Measurements from ENCODE around the gene ARHGAP26.

The ARHGAP26 gene

DNA sequence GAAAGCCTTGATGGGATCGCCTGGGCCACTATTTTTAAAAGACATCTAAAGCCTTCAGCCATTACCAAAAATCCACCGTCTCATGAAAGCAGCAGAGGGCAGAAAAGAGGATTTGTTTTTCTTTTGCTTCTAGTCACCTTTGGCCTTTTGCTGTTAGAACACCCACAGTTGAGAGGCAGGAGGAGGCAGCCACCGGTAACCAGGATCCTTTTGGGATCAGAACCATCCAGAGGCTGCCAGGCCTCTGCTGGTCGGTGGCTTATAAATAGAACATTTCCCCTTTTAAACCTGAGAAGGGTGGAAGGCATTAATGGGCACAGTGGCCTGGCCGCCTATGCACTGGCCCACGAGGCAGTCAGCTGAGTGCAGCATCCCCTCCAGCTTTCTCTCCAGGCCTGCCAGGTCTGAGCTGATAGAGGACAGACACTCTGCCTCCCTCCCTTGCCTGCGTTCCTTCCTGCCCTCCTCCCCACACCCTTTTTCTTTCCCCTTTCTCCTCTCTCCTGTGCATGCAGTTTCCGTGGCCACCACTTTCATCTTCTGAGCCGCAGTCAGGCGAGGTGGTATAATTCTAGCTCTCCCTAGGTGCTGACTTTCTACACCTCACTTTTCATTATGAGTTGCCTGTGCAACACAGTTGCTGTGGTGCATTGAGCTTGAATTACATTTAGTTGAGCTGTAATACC is 253.4 kb downstream of the ARHGAP26 start:
- Histone ChIP-seq H3K27ac (ENCODE audit: low read depth, low read length) (no peak overlapping the region), H3K36me3 (ENCODE audit: insufficient read depth, low read length) (no peaks in the 10 kb centered on the region), H3K79me2 (ENCODE audit: control insufficient read depth, insufficient read depth, low read length, unreplicated experiment) (no peaks in the 10 kb centered on the region), H2AFZ (ENCODE audit: low read length, unreplicated experiment) (no peak overlapping the region), H3K4me1 (ENCODE audit: control insufficient read depth, insufficient read depth, low read length, unreplicated experiment) (peaks cover 10% of the 10 kb centered on the region), H3K4me3 (ENCODE audit: low read depth, low read length) (no peak overlapping the region), H3K27me3 (ENCODE audit: insufficient read depth, low read length) (no peaks in the 10 kb centered on the region)

DNA sequence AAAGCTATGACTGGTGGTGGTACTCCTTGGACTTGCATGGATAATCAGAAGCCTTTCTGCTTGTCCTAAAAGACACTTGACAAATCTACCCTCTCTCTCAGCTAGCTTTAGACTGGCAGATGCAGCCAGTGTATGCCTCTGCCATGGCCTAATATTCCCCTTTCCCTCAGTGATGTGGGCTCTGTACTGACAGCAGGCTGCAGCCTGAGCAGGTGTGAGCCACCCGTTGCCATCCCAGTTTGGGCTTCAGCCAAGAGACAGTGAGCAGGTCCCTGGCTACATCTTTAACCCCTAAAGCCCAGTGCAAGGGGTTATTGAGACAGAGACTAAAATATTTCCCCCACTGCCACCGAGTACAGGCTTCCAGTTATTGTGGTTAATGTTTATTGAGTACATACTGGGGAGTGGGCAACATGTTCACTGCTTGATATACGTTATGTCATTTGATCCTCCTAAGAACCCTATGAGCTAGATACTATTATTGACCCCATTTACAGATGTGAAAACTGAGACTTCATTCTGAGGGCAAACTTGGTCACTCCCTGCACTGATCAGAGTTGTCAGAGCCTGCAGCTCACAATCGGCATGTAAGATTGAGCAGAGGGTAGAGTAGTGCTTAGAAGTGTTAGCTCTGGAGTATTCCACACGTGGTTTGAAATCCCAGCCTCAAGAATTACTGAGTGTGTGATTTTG is 254.2 kb downstream of the ARHGAP26 start:
- H3K27me3 ChIP-seq (ENCODE audit: insufficient read depth, low read length): no peaks in the 10 kb centered on the region
- no peaks in the 10 kb centered on the region for H3K36me3 ChIP-seq (ENCODE audit: insufficient read depth, low read length)
- H2AFZ ChIP-seq (ENCODE audit: low read length, unreplicated experiment): no peak overlapping the region
- H3K27ac ChIP-seq (ENCODE audit: low read depth, low read length): no peak overlapping the region
- H3K4me1 ChIP-seq (ENCODE audit: control insufficient read depth, insufficient read depth, low read length, unreplicated experiment): peaks cover 10% of the 10 kb centered on the region
- no peaks in the 10 kb centered on the region for H3K79me2 ChIP-seq (ENCODE audit: control insufficient read depth, insufficient read depth, low read length, unreplicated experiment)
- no peak overlapping the region for H3K4me3 ChIP-seq (ENCODE audit: low read depth, low read length)

DNA sequence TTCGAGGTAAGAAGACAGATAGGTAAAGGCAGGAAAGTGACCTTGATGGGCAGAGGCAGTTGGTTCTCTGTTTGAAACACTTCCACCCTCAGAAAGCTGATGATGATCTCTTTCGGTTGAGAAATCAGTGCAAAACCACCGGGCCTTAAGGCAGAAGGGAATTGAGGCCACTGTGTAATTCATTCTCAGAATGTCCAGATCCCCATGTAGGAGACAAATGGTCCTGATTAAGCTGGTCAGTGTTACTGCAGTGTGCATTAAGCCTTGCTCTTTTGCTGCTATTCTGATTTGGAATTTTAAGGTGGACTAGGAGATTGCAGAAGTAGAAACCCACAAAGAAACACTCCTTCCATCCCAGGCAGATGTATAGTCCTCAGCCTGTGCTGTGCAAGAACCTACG is 255.2 kb downstream of the ARHGAP26 start:
- no peak overlapping the region for H2AFZ ChIP-seq (ENCODE audit: low read length, unreplicated experiment)
- peaks cover 10% of the 10 kb centered on the region for H3K4me1 ChIP-seq (ENCODE audit: control insufficient read depth, insufficient read depth, low read length, unreplicated experiment)
- H3K36me3 ChIP-seq (ENCODE audit: insufficient read depth, low read length): no peaks in the 10 kb centered on the region
- no peaks in the 10 kb centered on the region for H3K79me2 ChIP-seq (ENCODE audit: control insufficient read depth, insufficient read depth, low read length, unreplicated experiment)
- no peak overlapping the region for H3K27ac ChIP-seq (ENCODE audit: low read depth, low read length)
- no peaks in the 10 kb centered on the region for H3K27me3 ChIP-seq (ENCODE audit: insufficient read depth, low read length)
- H3K4me3 ChIP-seq (ENCODE audit: low read depth, low read length): no peak overlapping the region

DNA sequence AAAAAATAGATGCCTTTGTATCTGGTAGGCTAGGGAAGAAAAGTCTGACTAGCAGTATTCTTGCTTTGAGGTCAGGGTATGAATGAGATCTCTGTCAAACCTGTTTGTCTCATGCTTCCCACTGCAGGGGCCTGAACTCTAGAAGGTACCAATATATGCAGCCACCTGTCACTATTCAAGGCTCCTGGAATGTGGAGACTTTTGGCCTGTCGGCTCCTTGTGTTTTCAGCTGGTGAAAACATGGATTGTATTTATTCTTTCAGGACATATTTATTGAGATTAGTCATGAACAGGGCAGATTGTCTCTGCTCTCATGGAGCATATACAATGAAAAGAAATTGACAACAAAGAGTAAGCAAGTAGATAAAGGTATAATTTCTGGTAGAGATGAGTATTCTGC is 255.8 kb downstream of the ARHGAP26 start:
- H3K36me3 ChIP-seq (ENCODE audit: insufficient read depth, low read length): no peaks in the 10 kb centered on the region
- peaks cover 10% of the 10 kb centered on the region for H3K4me1 ChIP-seq (ENCODE audit: control insufficient read depth, insufficient read depth, low read length, unreplicated experiment)
- H3K27ac ChIP-seq (ENCODE audit: low read depth, low read length): no peak overlapping the region
- no peak overlapping the region for H3K4me3 ChIP-seq (ENCODE audit: low read depth, low read length)
- no peak overlapping the region for H2AFZ ChIP-seq (ENCODE audit: low read length, unreplicated experiment)
- H3K27me3 ChIP-seq (ENCODE audit: insufficient read depth, low read length): no peaks in the 10 kb centered on the region
- no peaks in the 10 kb centered on the region for H3K79me2 ChIP-seq (ENCODE audit: control insufficient read depth, insufficient read depth, low read length, unreplicated experiment)

DNA sequence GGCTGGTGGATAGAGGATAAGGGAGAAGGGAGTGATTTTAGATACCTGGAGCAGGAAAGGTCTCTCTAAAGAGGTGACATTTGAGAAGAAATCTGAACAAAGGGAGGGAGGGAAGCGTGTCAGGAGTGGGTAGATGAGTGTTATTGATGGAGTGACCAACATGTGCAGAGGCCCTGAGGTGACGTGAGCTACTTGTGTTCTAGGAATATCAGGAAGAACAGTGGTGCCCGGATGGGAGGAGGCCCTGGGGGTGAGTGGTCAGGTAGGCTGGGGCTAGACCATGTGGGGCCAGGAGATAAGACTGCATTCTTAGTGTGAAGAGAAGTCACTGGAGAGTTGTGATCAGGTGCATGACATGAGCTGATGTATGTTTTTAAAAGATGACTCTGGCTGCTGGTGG is 256.2 kb downstream of the ARHGAP26 start:
- H3K27ac ChIP-seq (ENCODE audit: low read depth, low read length): no peak overlapping the region
- H3K4me3 ChIP-seq (ENCODE audit: low read depth, low read length): no peak overlapping the region
- H3K4me1 ChIP-seq (ENCODE audit: control insufficient read depth, insufficient read depth, low read length, unreplicated experiment): peaks cover 10% of the 10 kb centered on the region

DNA sequence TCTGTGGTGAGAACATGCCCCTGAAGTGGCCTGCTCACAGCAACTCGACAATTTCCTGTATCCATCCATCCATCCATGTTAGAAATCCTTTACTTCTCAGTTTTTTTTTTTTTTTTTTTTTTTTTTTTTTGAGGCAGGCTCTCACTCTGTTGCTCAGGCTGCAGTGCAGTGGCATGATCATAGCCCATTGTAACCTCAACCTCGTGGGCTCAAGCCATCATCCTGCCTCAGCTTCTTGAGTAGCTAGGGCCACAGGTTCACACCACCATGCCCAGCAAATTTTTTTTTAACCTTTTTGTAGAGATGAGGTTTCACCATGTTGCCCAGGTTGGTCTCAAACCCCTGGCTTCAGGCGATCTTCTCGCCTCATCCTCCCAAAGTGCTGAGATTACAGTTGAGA is 259.1 kb downstream of the ARHGAP26 start:
- Histone ChIP-seq H3K4me3 (ENCODE audit: low read depth, low read length) (no peak overlapping the region), H3K36me3 (ENCODE audit: insufficient read depth, low read length) (no peaks in the 10 kb centered on the region), H3K27ac (ENCODE audit: low read depth, low read length) (no peak overlapping the region), H2AFZ (ENCODE audit: low read length, unreplicated experiment) (no peak overlapping the region), H3K4me1 (ENCODE audit: control insufficient read depth, insufficient read depth, low read length, unreplicated experiment) (peaks cover 11% of the 10 kb centered on the region), H3K27me3 (ENCODE audit: insufficient read depth, low read length) (no peaks in the 10 kb centered on the region), H3K79me2 (ENCODE audit: control insufficient read depth, insufficient read depth, low read length, unreplicated experiment) (no peaks in the 10 kb centered on the region)

More for the DNA sequence above, 256.2 kb downstream of the ARHGAP26 start:
- no peaks in the 10 kb centered on the region for H3K27me3 ChIP-seq (ENCODE audit: insufficient read depth, low read length)
- no peaks in the 10 kb centered on the region for H3K36me3 ChIP-seq (ENCODE audit: insufficient read depth, low read length)
- H2AFZ ChIP-seq (ENCODE audit: low read length, unreplicated experiment): no peak overlapping the region
- no peaks in the 10 kb centered on the region for H3K79me2 ChIP-seq (ENCODE audit: control insufficient read depth, insufficient read depth, low read length, unreplicated experiment)

DNA sequence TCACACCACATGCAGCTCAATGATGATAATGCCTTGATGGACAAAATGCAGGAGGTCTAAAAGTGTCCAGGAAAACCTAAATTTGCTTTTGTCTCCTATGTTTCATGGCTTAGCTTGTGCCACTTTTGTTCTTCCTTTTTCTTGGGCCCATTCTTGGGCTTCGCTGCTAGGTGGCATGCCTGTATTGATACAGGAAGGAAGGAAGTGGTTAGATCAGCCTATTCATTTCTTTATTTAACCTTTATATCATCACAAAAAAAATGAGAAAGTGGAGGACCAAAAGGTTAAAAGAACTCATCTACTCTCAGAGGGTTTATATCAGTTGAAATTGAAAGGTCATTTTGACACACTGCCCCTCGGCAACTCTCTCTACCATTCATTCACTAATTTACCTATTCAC is 260.2 kb downstream of the ARHGAP26 start:
- no peak overlapping the region for H3K27ac ChIP-seq (ENCODE audit: low read depth, low read length)
- peaks cover 12% of the 10 kb centered on the region for H3K4me1 ChIP-seq (ENCODE audit: control insufficient read depth, insufficient read depth, low read length, unreplicated experiment)
- no peaks in the 10 kb centered on the region for H3K27me3 ChIP-seq (ENCODE audit: insufficient read depth, low read length)
- no peaks in the 10 kb centered on the region for H3K79me2 ChIP-seq (ENCODE audit: control insufficient read depth, insufficient read depth, low read length, unreplicated experiment)
- H3K36me3 ChIP-seq (ENCODE audit: insufficient read depth, low read length): peaks cover 6% of the 10 kb centered on the region; the same call in 1 of the 2 replicates
- no peak overlapping the region for H2AFZ ChIP-seq (ENCODE audit: low read length, unreplicated experiment)
- H3K4me3 ChIP-seq (ENCODE audit: low read depth, low read length): no peak overlapping the region

DNA sequence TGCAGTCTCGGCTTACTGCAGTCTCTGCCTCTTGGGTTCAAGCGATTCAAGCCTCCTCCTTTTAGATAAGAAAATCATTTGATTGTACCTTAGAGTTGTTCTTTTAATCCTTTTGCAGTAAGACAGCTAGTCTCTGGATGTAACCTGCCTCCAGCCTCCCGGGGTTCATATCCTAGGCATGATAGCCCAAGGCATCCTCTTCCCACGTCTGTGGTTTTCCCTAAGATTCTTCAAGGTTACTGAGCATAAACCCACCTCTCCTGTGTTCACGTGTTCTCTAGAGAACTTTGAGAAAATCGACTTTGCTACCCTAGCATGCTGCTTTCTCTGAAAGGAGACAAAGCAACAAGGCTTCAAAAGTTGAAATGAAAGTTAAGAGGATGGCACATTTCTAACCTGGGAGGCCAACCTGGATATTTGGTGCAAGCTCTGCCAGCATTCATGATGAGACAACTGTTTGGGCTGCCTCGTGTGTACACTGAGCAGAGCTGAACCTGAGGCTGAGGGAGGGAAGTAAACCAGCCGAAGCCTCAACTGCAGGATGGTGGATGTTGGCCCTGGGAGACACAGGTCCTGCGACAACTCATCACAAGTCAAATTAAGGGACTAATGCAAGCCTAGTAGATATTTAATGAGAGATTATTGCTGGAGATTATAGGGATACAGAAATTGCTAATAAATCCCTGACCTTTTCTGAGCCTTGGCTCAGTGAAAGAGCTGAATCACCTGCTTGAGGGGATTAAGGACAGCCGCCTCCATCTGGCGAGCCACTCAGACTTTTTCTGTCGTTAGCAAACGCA is 261.8 kb downstream of the ARHGAP26 start:
- Histone ChIP-seq H3K79me2 (ENCODE audit: control insufficient read depth, insufficient read depth, low read length, unreplicated experiment) (no peaks in the 10 kb centered on the region), H2AFZ (ENCODE audit: low read length, unreplicated experiment) (no peak overlapping the region), H3K4me1 (ENCODE audit: control insufficient read depth, insufficient read depth, low read length, unreplicated experiment) (peaks cover 12% of the 10 kb centered on the region), H3K27ac (ENCODE audit: low read depth, low read length) (no peak overlapping the region), H3K4me3 (ENCODE audit: low read depth, low read length) (no peak overlapping the region), H3K36me3 (ENCODE audit: insufficient read depth, low read length) (peaks cover 6% of the 10 kb centered on the region; the same call in 1 of the 2 replicates), H3K27me3 (ENCODE audit: insufficient read depth, low read length) (no peaks in the 10 kb centered on the region)

DNA sequence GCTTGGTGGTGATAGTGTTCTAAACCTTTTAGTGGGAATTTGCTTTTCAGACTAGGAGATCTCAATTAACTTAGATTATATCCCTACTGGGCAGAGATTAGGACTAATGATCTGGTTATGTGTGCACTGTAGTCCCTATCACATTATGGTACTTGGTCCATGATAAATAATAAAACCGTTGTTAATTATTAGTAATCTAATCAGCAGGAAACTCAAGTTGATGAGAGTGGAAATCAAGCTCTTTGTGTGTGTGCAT is 262.3 kb downstream of the ARHGAP26 start:
- no peak overlapping the region for H3K4me3 ChIP-seq (ENCODE audit: low read depth, low read length)
- H2AFZ ChIP-seq (ENCODE audit: low read length, unreplicated experiment): no peak overlapping the region
- H3K27ac ChIP-seq (ENCODE audit: low read depth, low read length): no peak overlapping the region
- peaks cover 12% of the 10 kb centered on the region for H3K4me1 ChIP-seq (ENCODE audit: control insufficient read depth, insufficient read depth, low read length, unreplicated experiment)
- peaks cover 6% of the 10 kb centered on the region; the same call in 1 of the 2 replicates for H3K36me3 ChIP-seq (ENCODE audit: insufficient read depth, low read length)
- H3K79me2 ChIP-seq (ENCODE audit: control insufficient read depth, insufficient read depth, low read length, unreplicated experiment): no peaks in the 10 kb centered on the region
- no peaks in the 10 kb centered on the region for H3K27me3 ChIP-seq (ENCODE audit: insufficient read depth, low read length)

DNA sequence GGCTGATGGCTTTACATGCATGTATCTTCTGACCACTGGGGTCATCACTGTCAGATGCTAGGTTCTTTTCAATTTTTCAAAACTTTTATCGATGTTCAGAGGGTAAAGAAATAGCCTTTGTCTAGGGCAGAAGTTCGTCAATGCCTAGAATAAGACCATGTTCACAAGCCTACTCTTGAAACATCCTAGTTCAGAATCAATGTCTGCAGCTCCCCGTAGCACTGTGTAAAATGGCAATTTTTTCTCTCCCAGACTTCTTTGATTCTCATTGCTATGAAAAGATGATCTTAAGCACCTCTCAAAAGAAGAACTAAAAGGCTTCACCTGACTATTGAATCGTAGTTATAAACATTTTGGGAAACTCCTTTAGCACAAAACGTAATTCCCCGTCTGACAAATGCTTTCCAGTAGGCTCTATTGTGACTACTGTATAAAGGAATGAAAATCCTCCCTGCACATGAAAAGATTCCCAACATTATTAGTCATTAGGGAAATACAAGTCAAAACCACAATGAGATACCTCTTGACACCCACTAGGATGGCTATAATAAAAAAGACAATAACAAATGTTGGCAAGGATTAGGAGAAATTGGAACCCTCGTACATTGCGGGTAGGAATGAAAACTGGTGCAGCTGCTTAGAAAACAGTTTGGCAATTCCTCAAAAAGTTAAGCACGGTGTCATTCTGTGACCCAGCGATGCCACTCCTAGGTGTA is 263.5 kb downstream of the ARHGAP26 start:
- peaks cover 6% of the 10 kb centered on the region; the same call in 1 of the 2 replicates for H3K36me3 ChIP-seq (ENCODE audit: insufficient read depth, low read length)
- peak overlapping the region; percentile 62; the same call in 1 of the 2 replicates for H3K27ac ChIP-seq (ENCODE audit: low read depth, low read length)
- H2AFZ ChIP-seq (ENCODE audit: low read length, unreplicated experiment): no peak overlapping the region
- peaks cover 12% of the 10 kb centered on the region for H3K4me1 ChIP-seq (ENCODE audit: control insufficient read depth, insufficient read depth, low read length, unreplicated experiment)
- H3K27me3 ChIP-seq (ENCODE audit: insufficient read depth, low read length): no peaks in the 10 kb centered on the region
- no peaks in the 10 kb centered on the region for H3K79me2 ChIP-seq (ENCODE audit: control insufficient read depth, insufficient read depth, low read length, unreplicated experiment)
- H3K4me3 ChIP-seq (ENCODE audit: low read depth, low read length): no peak overlapping the region
